Trophoblast cell (in vitro differentiated cells and primary cell): Measurements from ENCODE around the gene TEX52. TPM values are rescaled to one million over a fixed set of nuclear protein-coding genes. Genes with fewer than 3 reads are reported as not detected.
A peak's percentile ranks its signal among the peaks of the same experiment; 100 is the strongest.

Experiments used
- DNase-seq, 2 donors: peaks; one replicate each; pipeline ENCODE4 v3.0.0-alpha.2; 2016
- H2AFZ ChIP-seq: 2 replicates; pipeline ENCODE4 v1.6.1; 2013; ENCODE audit warnings: low read length, moderate library complexity, mild to moderate bottlenecking; ENCODE audit not compliant: insufficient read depth, poor library complexity
- H2AK5ac ChIP-seq: 2 replicates; pipeline ENCODE4 v1.6.1; 2013; ENCODE audit warnings: mild to moderate bottlenecking, low read length
- H2BK120ac ChIP-seq: 2 replicates; pipeline ENCODE4 v1.6.1; 2013; ENCODE audit warnings: low read length, mild to moderate bottlenecking, moderate library complexity; ENCODE audit not compliant: insufficient read depth, poor library complexity
- H2BK12ac ChIP-seq: 2 replicates; pipeline ENCODE4 v1.6.1; 2013; ENCODE audit warnings: mild to moderate bottlenecking, low read length, moderate library complexity
- H2BK5ac ChIP-seq: 2 replicates; pipeline ENCODE4 v1.6.1; 2013; ENCODE audit warnings: low read length, low read depth, moderate library complexity, mild to moderate bottlenecking; ENCODE audit not compliant: poor library complexity
- H3K14ac ChIP-seq: 2 replicates; pipeline ENCODE4 v1.6.1; 2013; ENCODE audit warnings: mild to moderate bottlenecking, low read length
- H3K18ac ChIP-seq: 2 replicates; pipeline ENCODE4 v1.6.1; 2013; ENCODE audit warnings: mild to moderate bottlenecking, low read length
- H3K23ac ChIP-seq: 2 replicates; pipeline ENCODE4 v1.6.1; 2013; ENCODE audit warnings: low read length
- H3K27ac ChIP-seq: 2 replicates; pipeline ENCODE4 v1.5.1; 2013; ENCODE audit warnings: low read depth, mild to moderate bottlenecking, inconsistent platforms, low read length, moderate library complexity
- H3K27me3 ChIP-seq: 2 replicates; pipeline ENCODE4 v1.6.1; 2013; ENCODE audit warnings: inconsistent platforms, mild to moderate bottlenecking, low read length, moderate library complexity; ENCODE audit not compliant: insufficient read depth
- H3K36me3 ChIP-seq, 2 experiments: 1 replicate in 1 of 2; 2 replicates in 1 of 2; pipeline ENCODE4 v1.6.1; 2013; ENCODE audit warnings: low read length in 2 of 2, mild to moderate bottlenecking in 2 of 2, moderate library complexity in 1 of 2; ENCODE audit not compliant: insufficient read depth in 2 of 2, control insufficient read depth in 1 of 2
- H3K4ac ChIP-seq: 2 replicates; pipeline ENCODE4 v1.6.1; 2013; ENCODE audit warnings: low read depth, mild to moderate bottlenecking, low read length, moderate library complexity
- H3K4me1 ChIP-seq, 2 experiments: 1 replicate in 1 of 2; 2 replicates in 1 of 2; pipeline ENCODE4 v1.6.1; 2013; ENCODE audit warnings: low read length in 2 of 2, mild to moderate bottlenecking in 2 of 2, moderate library complexity in 1 of 2; ENCODE audit not compliant: insufficient read depth in 2 of 2, control insufficient read depth in 1 of 2
- H3K4me2 ChIP-seq: 2 replicates; pipeline ENCODE4 v1.6.1; 2013; ENCODE audit warnings: inconsistent platforms, mild to moderate bottlenecking, low read length, moderate library complexity
- H3K4me3 ChIP-seq: 2 replicates; pipeline ENCODE4 v1.5.1; 2013; ENCODE audit warnings: mild to moderate bottlenecking, low read depth, low read length, inconsistent platforms
- H3K79me1 ChIP-seq: one replicate; pipeline ENCODE4 v1.6.1; 2013; ENCODE audit warnings: low read length
- H3K79me2 ChIP-seq: 2 replicates; pipeline ENCODE4 v1.6.1; 2013; ENCODE audit warnings: low read length, mild to moderate bottlenecking; ENCODE audit not compliant: control insufficient read depth, insufficient read depth, poor library complexity
- H3K9ac ChIP-seq: 2 replicates; pipeline ENCODE4 v1.6.1; 2013; ENCODE audit warnings: mild to moderate bottlenecking, low read length
- H3K9me3 ChIP-seq: 2 replicates; pipeline ENCODE4 v1.6.1; 2013; ENCODE audit warnings: low read depth, mild to moderate bottlenecking, control low read depth, inconsistent platforms, low read length; ENCODE audit not compliant: insufficient read depth
- H4K12ac ChIP-seq: 2 replicates; pipeline ENCODE4 v1.6.1; 2013; ENCODE audit warnings: low read depth, mild to moderate bottlenecking, low read length, moderate library complexity
- H4K8ac ChIP-seq: 2 replicates; pipeline ENCODE4 v1.6.1; 2013; ENCODE audit warnings: low read depth, mild to moderate bottlenecking, low read length, moderate library complexity
- H4K91ac ChIP-seq: one replicate; pipeline ENCODE4 v1.6.1; 2013; ENCODE audit warnings: low read depth, mild to moderate bottlenecking, low read length, moderate library complexity
- WGBS: extraction: QIAGEN DNeasy Blood & Tissue Kit; methylation state at CpG from one replicate; pipeline ENCODE4 v1.1.7; 2013; ENCODE audit warnings: missing lambda C conversion rate; ENCODE audit not compliant: insufficient read length, insufficient coverage; ENCODE audit errors: extremely low coverage; 5-methylcytosine and 5-hydroxymethylcytosine counted together
- polyA plus RNA-seq: library from polyadenylated mRNA; stranded (reverse); fragments of 200-250 nt; gene quantifications from 2 replicates; pipeline ENCODE4 v1.2.3, GENCODE V29; 2013

TEX52 gene
- not detected in 2 replicates for polyA plus RNA-seq

GRCh38 chr12:2857021-2857431 lies at the start of gene TEX52:
Gene TEX52, minus strand, starts transcription at chr12:2857039. Its CDS starts 13 bp downstream, at chr12:2857026.
- no peak within 1 kb of the TSS for H2AFZ ChIP-seq
- H2AK5ac ChIP-seq, result no peak within 1 kb of the TSS
- no peak within 1 kb of the TSS for H3K27ac ChIP-seq
- peak; percentile 23 to 51 for DNase-seq
- H3K27me3 ChIP-seq, result no peaks in the 10 kb centered on the region
- H4K8ac ChIP-seq, result no peak within 1 kb of the TSS
- no peak within 1 kb of the TSS for H2BK12ac ChIP-seq
- no peak within 1 kb of the TSS for H3K23ac ChIP-seq
- peaks cover 16 to 20% of the 10 kb centered on the region in 2 experiments for H3K36me3 ChIP-seq
- H3K4ac ChIP-seq, result no peak within 1 kb of the TSS
- H3K18ac ChIP-seq, result no peak within 1 kb of the TSS
- no peak within 1 kb of the TSS for H3K4me3 ChIP-seq
- H4K12ac ChIP-seq, result no peak within 1 kb of the TSS
- peaks cover 5 to 8% of the 10 kb centered on the region in 2 experiments for H3K4me1 ChIP-seq
- WGBS, result no CpG with 5 or more reads among the region's 3 CpGs
- no peak within 1 kb of the TSS for H3K4me2 ChIP-seq
- H2BK120ac ChIP-seq, result no peak within 1 kb of the TSS
- no peaks in the 10 kb centered on the region for H3K79me2 ChIP-seq
- H2BK5ac ChIP-seq, result no peak within 1 kb of the TSS
- no peak within 1 kb of the TSS for H3K14ac ChIP-seq
- H3K79me1 ChIP-seq, result no peaks in the 10 kb centered on the region
- no peaks in the 10 kb centered on the region for H3K9me3 ChIP-seq
- no peak within 1 kb of the TSS for H3K9ac ChIP-seq
- H4K91ac ChIP-seq, result no peak within 1 kb of the TSS

- H4K91ac ChIP-seq, result no peak overlapping the region
- no peak overlapping the region for H4K8ac ChIP-seq
- H3K4me2 ChIP-seq, result no peak overlapping the region
- H2AFZ ChIP-seq, result no peak overlapping the region
- H2BK12ac ChIP-seq, result no peak overlapping the region
- no peaks in the 10 kb centered on the region for H3K4me1 ChIP-seq
- H3K36me3 ChIP-seq, result no peaks in the 10 kb centered on the region
- no peak overlapping the region for H2BK120ac ChIP-seq
- no peak overlapping the region for H3K27ac ChIP-seq
- no peak overlapping the region for H3K4me3 ChIP-seq
- no peak for DNase-seq
- H4K12ac ChIP-seq, result no peak overlapping the region
- no peaks in the 10 kb centered on the region for H3K79me1 ChIP-seq
- no peak overlapping the region for H3K18ac ChIP-seq
- no peaks in the 10 kb centered on the region for H3K9me3 ChIP-seq
- no peak overlapping the region for H2BK5ac ChIP-seq
- no peak overlapping the region for H2AK5ac ChIP-seq
- H3K79me2 ChIP-seq, result no peaks in the 10 kb centered on the region
- WGBS, result no CpG with 5 or more reads among the region's 2 CpGs
- no peak overlapping the region for H3K4ac ChIP-seq
- no peak overlapping the region for H3K23ac ChIP-seq
- H3K14ac ChIP-seq, result no peak overlapping the region
- no peaks in the 10 kb centered on the region for H3K27me3 ChIP-seq
- no peak overlapping the region for H3K9ac ChIP-seq
Measured at GRCh38 chr12:2904260-2904659, 47.4 kb upstream of the TEX52 start.

DNA sequence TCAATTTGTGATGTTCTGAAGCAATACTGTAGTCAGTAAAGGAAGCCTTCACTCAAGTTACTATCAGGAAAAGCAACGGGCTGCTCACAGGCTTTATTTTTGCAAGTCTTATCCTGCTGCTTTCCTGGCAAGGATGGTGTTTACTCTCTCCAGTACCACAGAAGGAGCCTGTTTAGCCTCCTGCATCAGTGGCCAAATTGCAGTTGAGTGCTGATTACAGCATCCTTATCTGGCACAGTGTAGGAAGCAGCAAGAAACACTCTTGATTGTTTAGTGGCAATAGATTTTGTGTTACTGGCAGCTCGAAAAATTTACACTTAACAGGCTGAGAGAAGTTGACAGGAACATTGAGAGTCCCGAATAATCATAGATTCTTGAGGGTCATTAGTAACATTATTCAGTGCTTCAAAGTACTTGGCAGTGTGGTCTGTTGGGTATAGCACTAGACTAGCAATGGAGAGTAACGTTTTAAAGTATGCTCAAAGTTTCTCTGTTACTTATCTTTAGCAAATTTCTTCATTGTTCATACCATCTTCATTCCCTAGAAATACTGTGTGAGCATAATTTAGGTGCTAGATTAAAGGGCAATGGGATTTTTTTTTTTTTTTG lies 45.5 kb upstream of the TEX52 start:
- Histone ChIP-seq H2BK12ac (no peak overlapping the region), H3K79me1 (no peaks in the 10 kb centered on the region), H4K91ac (no peak overlapping the region), H3K27me3 (no peaks in the 10 kb centered on the region), H2AFZ (no peak overlapping the region), H3K23ac (no peak overlapping the region), H4K12ac (no peak overlapping the region), H4K8ac (no peak overlapping the region), H3K4ac (peak overlapping the region; percentile 55), H3K27ac (no peak overlapping the region), H3K79me2 (no peaks in the 10 kb centered on the region), H2BK5ac (no peak overlapping the region), H3K9me3 (no peaks in the 10 kb centered on the region), H3K14ac (no peak overlapping the region), H2AK5ac (no peak overlapping the region), H3K4me3 (no peak overlapping the region), H2BK120ac (no peak overlapping the region), H3K36me3 (no peaks in the 10 kb centered on the region), H3K4me2 (no peak overlapping the region), H3K4me1 (no peaks in the 10 kb centered on the region), H3K9ac (no peak overlapping the region), H3K18ac (no peak overlapping the region)
- no peak for DNase-seq
- no CpG with 5 or more reads among the region's 4 CpGs for WGBS

GRCh38 chr12:2900642-2901041 lies 43.8 kb upstream of the TEX52 start:
- H3K4me2 ChIP-seq, result no peak overlapping the region
- no peak for DNase-seq
- no peak overlapping the region for H2BK120ac ChIP-seq
- H3K4me3 ChIP-seq, result no peak overlapping the region
- no peaks in the 10 kb centered on the region for H3K4me1 ChIP-seq
- H2BK12ac ChIP-seq, result no peak overlapping the region
- H3K79me1 ChIP-seq, result no peaks in the 10 kb centered on the region
- H2AK5ac ChIP-seq, result no peak overlapping the region
- H2BK5ac ChIP-seq, result no peak overlapping the region
- H3K27ac ChIP-seq, result no peak overlapping the region
- H2AFZ ChIP-seq, result no peak overlapping the region
- H4K8ac ChIP-seq, result no peak overlapping the region
- no peak overlapping the region for H4K91ac ChIP-seq
- H4K12ac ChIP-seq, result no peak overlapping the region
- no peak overlapping the region for H3K14ac ChIP-seq
- H3K9me3 ChIP-seq, result no peaks in the 10 kb centered on the region
- no peak overlapping the region for H3K18ac ChIP-seq
- H3K9ac ChIP-seq, result no peak overlapping the region
- no CpG with 5 or more reads among the region's 8 CpGs for WGBS
- no peak overlapping the region for H3K23ac ChIP-seq
- H3K36me3 ChIP-seq, result no peaks in the 10 kb centered on the region
- no peaks in the 10 kb centered on the region for H3K79me2 ChIP-seq
- H3K27me3 ChIP-seq, result no peaks in the 10 kb centered on the region
- H3K4ac ChIP-seq, result no peak overlapping the region
